Kidney (tissue), 14 donors: ENCODE results near the gene NEURL1. TPM values are rescaled to one million over a fixed set of nuclear protein-coding genes. Genes with fewer than 3 reads are reported as not detected.

Source experiments
- DNase-seq, 5 donors: peaks; one replicate each; pipeline ENCODE4 v3.0.0-alpha.2; 2013 to 2020
- FAIRE-seq: peaks from 2 replicates; lab custom pipeline; 2012; peaks lifted over from hg19 to GRCh38; lab: Jason Lieb, UNC
- H3K27ac ChIP-seq, 2 donors: one replicate each; pipeline ENCODE4 v1.7.0; 2013; ENCODE audit warnings: low read depth in 2 of 2, low read length in 2 of 2, inconsistent platforms in 1 of 2
- H3K27me3 ChIP-seq: one replicate; pipeline ENCODE4 v1.7.1; 2013; ENCODE audit warnings: low read length, inconsistent platforms; ENCODE audit not compliant: control insufficient read depth, insufficient read depth
- H3K36me3 ChIP-seq, 3 donors: one replicate each; pipeline versions ENCODE4 v1.7.0 to v1.7.1; 2013; ENCODE audit warnings: low read length in 3 of 3, control low read depth in 1 of 3, inconsistent platforms in 1 of 3; ENCODE audit not compliant: insufficient read depth in 3 of 3, control insufficient read depth in 2 of 3
- H3K4me1 ChIP-seq, 3 donors: one replicate each; pipeline versions ENCODE4 v1.7.0 to v1.7.1; 2013; ENCODE audit warnings: low read length in 3 of 3, inconsistent platforms in 1 of 3, low read depth in 1 of 3; ENCODE audit not compliant: control insufficient read depth in 2 of 3, insufficient read depth in 2 of 3
- H3K4me3 ChIP-seq, 3 donors: one replicate each; pipeline versions ENCODE4 v1.7.0 to v1.8.1; 2013; ENCODE audit warnings: low read length in 3 of 3, control low read depth in 1 of 3, inconsistent platforms in 1 of 3
- H3K9ac ChIP-seq, 3 donors: one replicate each; pipeline versions ENCODE4 v1.7.0 to v1.7.1; 2013; ENCODE audit warnings: low read length in 3 of 3, control low read depth in 1 of 3, inconsistent platforms in 1 of 3
- H3K9me3 ChIP-seq, 3 donors: one replicate each; pipeline versions ENCODE4 v1.7.0 to v1.7.1; 2013; ENCODE audit warnings: low read length in 3 of 3, control low read depth in 1 of 3, inconsistent platforms in 1 of 3; ENCODE audit not compliant: control insufficient read depth in 2 of 3, insufficient read depth in 1 of 3
- CTCF ChIP-seq: IDR thresholded peaks from 3 replicates; pipeline ENCODE4 v1.5.1; 2012; ENCODE audit warnings: mild to moderate bottlenecking, moderate library complexity, borderline replicate concordance; ENCODE audit not compliant: insufficient read depth; ENCODE audit errors: extremely low read depth
- intact Hi-C: fragments of 100-400 bp; cut with DNase I; formaldehyde crosslinking; loops from one replicate; pipeline ENCODE4 v1.11.1; 2022
- polyA plus RNA-seq: library from polyadenylated mRNA; stranded (reverse); fragments of 350-450 nt; fragmentation: Illumina TruSeq; extraction: RNeasy Lipid Tissue Mini Kit (QIAGEN cat#74804); gene quantifications from one replicate; pipeline ENCODE4 v1.2.3, GENCODE V29; 2014; ENCODE audit warnings: low read depth, low replicate concordance; ENCODE audit not compliant: insufficient read depth
- total RNA-seq: library from RNA; stranded (reverse); fragmentation: NEBNext Ultra II Directional; extraction: Animal tissue kit (Norgen Biotek cat#: 25700); gene quantifications from one replicate; pipeline ENCODE4 v1.2.1, GENCODE V29; 2021
- donor health status: control.
- donor health status: control.
- donor health status: control.
- donor health status: control.
- donor health status: control.
- donor health status: DM: yes; HTN: yes; CAD: no.
- donor health status: Normal renal cell carcinoma (clear cell type).

Gene NEURL1
- total and polyA plus RNA-seq, 2 donors from 2014 or later, result 1.2 TPM

GRCh38 chr10:103616705-103617601 is 123.4 kb downstream of the NEURL1 start:
- H3K27ac ChIP-seq, result no peak overlapping the region
- peaks cover 7 to 10% (median 8%) of the 10 kb centered on the region in 3 donors for H3K36me3 ChIP-seq
- FAIRE-seq (no peak), DNase-seq (peak in 1 of 5 donors; percentile 88)
- H3K4me3 ChIP-seq, result no peak overlapping the region
- intact Hi-C loops, result no loop called here
- H3K9ac ChIP-seq, result no peak overlapping the region
- no peak for TF ChIP-seq CTCF
- H3K9me3 ChIP-seq, result no peaks in the 10 kb centered on the region
- H3K4me1 ChIP-seq, result peaks cover 0 to 29% (median 0%) of the 10 kb centered on the region in 3 donors
- H3K27me3 ChIP-seq, result no peaks in the 10 kb centered on the region

GRCh38 chr10:103617602-103618385 is 124.3 kb downstream of the NEURL1 start:
- Histone ChIP-seq H3K27ac (no peak overlapping the region), H3K4me1 (peaks cover 0 to 29% (median 0%) of the 10 kb centered on the region in 3 donors), H3K36me3 (peaks cover 5 to 13% (median 8%) of the 10 kb centered on the region in 3 donors), H3K9ac (no peak overlapping the region), H3K27me3 (no peaks in the 10 kb centered on the region), H3K9me3 (no peaks in the 10 kb centered on the region), H3K4me3 (no peak overlapping the region)
- intact Hi-C loops, result no loop called here
- TF ChIP-seq CTCF, result no peak
- no peak for DNase-seq
- FAIRE-seq, result no peak

- no peak for TF ChIP-seq CTCF
- Histone ChIP-seq H3K4me1 (peaks cover 0 to 29% (median 0%) of the 10 kb centered on the region in 3 donors), H3K9me3 (no peaks in the 10 kb centered on the region), H3K36me3 (peaks cover 2 to 10% (median 5%) of the 10 kb centered on the region in 3 donors), H3K9ac (no peak overlapping the region), H3K4me3 (no peak overlapping the region), H3K27me3 (no peaks in the 10 kb centered on the region), H3K27ac (no peak overlapping the region)
- peak in 1 of 5 donors; percentile 85 for DNase-seq
- FAIRE-seq, result no peak
- intact Hi-C loops, result no loop called here
Observed at GRCh38 chr10:103618575-103619423, 125.3 kb downstream of the NEURL1 start.
